GM19324 (cell line): ENCODE data around the gene ABCB4.
A peak's percentile ranks its signal among the peaks of the same experiment; 100 is the strongest.

Experiments
- ATAC-seq: cut with Tn5 transposase; IDR thresholded peaks from one replicate; pipeline ENCODE4 v1.9.1; 2021; ENCODE audit warnings: mild to moderate bottlenecking, moderate library complexity; ENCODE audit not compliant: unreplicated experiment, low FRiP score

ABCB4 gene

GRCh38 chr7:87427288-87427687 lies 48.2 kb downstream of the ABCB4 start:
- no peak for ATAC-seq

- ATAC-seq, result peak; percentile 74
Measured at GRCh38 chr7:87426160-87426559, 49.3 kb downstream of the ABCB4 start.

GRCh38 chr7:87424075-87424474 lies 51.4 kb downstream of the ABCB4 start:
- ATAC-seq, result no peak

- no peak for ATAC-seq
Measured at GRCh38 chr7:87420173-87420572, 55.3 kb downstream of the ABCB4 start.

GRCh38 chr7:87416682-87417587 lies 58.5 kb downstream of the ABCB4 start:
- ATAC-seq, result peak; percentile 70

- ATAC-seq, result no peak
Measured at GRCh38 chr7:87414794-87415188, 60.7 kb downstream of the ABCB4 start.

- no peak for ATAC-seq
Measured at GRCh38 chr7:87413951-87414793, 61.3 kb downstream of the ABCB4 start.

GRCh38 chr7:87413029-87413428 lies 62.5 kb downstream of the ABCB4 start:
- no peak for ATAC-seq

- no peak for ATAC-seq
Measured at GRCh38 chr7:87411186-87411585, 64.3 kb downstream of the ABCB4 start.

- no peak for ATAC-seq
Measured at GRCh38 chr7:87404674-87405073, 70.8 kb downstream of the ABCB4 start.

GRCh38 chr7:87398446-87398845 lies 77.0 kb downstream of the ABCB4 start:
- no peak for ATAC-seq

- ATAC-seq, result no peak
Measured at GRCh38 chr7:87395442-87396020, 79.9 kb downstream of the ABCB4 start.

- ATAC-seq, result no peak
Measured at GRCh38 chr7:87391020-87391701, 84.3 kb downstream of the ABCB4 start.

GRCh38 chr7:87380905-87381304 lies 94.6 kb downstream of the ABCB4 start:
- ATAC-seq, result no peak

- ATAC-seq, result no peak
Measured at GRCh38 chr7:87375662-87376435, 99.6 kb downstream of the ABCB4 start.

GRCh38 chr7:87370660-87371180 lies 104.8 kb downstream of the ABCB4 start:
- ATAC-seq, result no peak

GRCh38 chr7:87369216-87369615 lies 106.3 kb downstream of the ABCB4 start:
- ATAC-seq, result no peak

- no peak for ATAC-seq
Measured at GRCh38 chr7:87364246-87364645, 111.2 kb downstream of the ABCB4 start.

- ATAC-seq, result no peak
Measured at GRCh38 chr7:87363342-87363741, 112.1 kb downstream of the ABCB4 start.

- ATAC-seq, result no peak
Measured at GRCh38 chr7:87361320-87361719, 114.2 kb downstream of the ABCB4 start.
